B cell (primary cell): ENCODE results near the gene SRCAP. TPM values are rescaled to one million over a fixed set of nuclear protein-coding genes. Genes with fewer than 3 reads are reported as not detected.

Experiments
- ATAC-seq: fragments of 200-7000 bp; cut with Tn5 transposase; one replicate; pipeline ENCODE4 v1.10.0; 2021; ENCODE audit warnings: low read depth, mild to moderate bottlenecking, moderate number of reproducible peaks, moderate library complexity
- CTCF ChIA-PET: fragments of 350-600 bp; sonication (Branson Sonifier 250); formaldehyde crosslinking; loops from one replicate; lab custom pipeline; 2021; ENCODE audit warnings: antibody characterized with exemption, inconsistent platforms; lab: Charles Lee
- POLR2A ChIA-PET: fragments of 350-600 bp; sonication (Branson Sonifier 250); formaldehyde crosslinking; loops from one replicate; lab custom pipeline; 2021; ENCODE audit warnings: antibody characterized with exemption; lab: Charles Lee
- DNase-seq: peaks from one replicate; pipeline ENCODE4 v3.0.0; 2013
- H2AFZ ChIP-seq: 2 replicates; pipeline ENCODE4 v1.6.1; 2012; ENCODE audit warnings: mild to moderate bottlenecking, low read depth, low read length; ENCODE audit not compliant: insufficient read depth, poor library complexity, severe bottlenecking
- H3K27ac ChIP-seq, 2 donors: 1 replicate in 1 of 2; 2 replicates in 1 of 2; pipeline ENCODE4 v1.5.1; 2012 to 2013; ENCODE audit warnings: low read length in 2 of 2, mild to moderate bottlenecking in 2 of 2, moderate library complexity in 1 of 2
- H3K27me3 ChIP-seq, 4 experiments: fragments of 200-600 bp in 1 of 4; sonication (generic) in 1 of 4; replicated peaks in 1 of 4; 1 replicate in 2 of 4; 2 replicates in 2 of 4; pipeline versions ENCODE4 v1.6.1 to v1.7.0; 2013 to 2016; ENCODE audit warnings: low read length in 3 of 4, mild to moderate bottlenecking in 2 of 4, mixed read lengths in 1 of 4, moderate library complexity in 1 of 4; ENCODE audit not compliant: insufficient read depth in 4 of 4, control insufficient read depth in 3 of 4; ENCODE audit errors: control extremely low read depth in 1 of 4
- H3K36me3 ChIP-seq, 2 experiments: replicated peaks in 1 of 2; 1 replicate in 1 of 2; 2 replicates in 1 of 2; pipeline versions ENCODE4 v1.6.1 to v1.7.1; 2013; ENCODE audit warnings: low read length in 1 of 2; ENCODE audit not compliant: insufficient read depth in 2 of 2, control insufficient read depth in 1 of 2; ENCODE audit errors: control extremely low read depth in 1 of 2, extremely low read depth in 1 of 2
- H3K4me1 ChIP-seq, 2 donors: fragments of 200-600 bp in 1 of 2; sonication (generic) in 1 of 2; 1 replicate in 1 of 2; 2 replicates in 1 of 2; pipeline versions ENCODE4 v1.5.1 to v1.6.1; 2013 to 2017; ENCODE audit warnings: low read length in 2 of 2; ENCODE audit not compliant: control insufficient read depth in 2 of 2, insufficient read depth in 2 of 2
- H3K4me2 ChIP-seq: replicated peaks from 2 replicates; pipeline ENCODE3; 2012; ENCODE audit warnings: mild to moderate bottlenecking, low read depth, low read length; ENCODE audit not compliant: poor library complexity, severe bottlenecking
- H3K4me3 ChIP-seq, 5 experiments: fragments of 200-600 bp in 1 of 5; sonication (generic) in 1 of 5; 1 replicate in 3 of 5; 2 replicates in 2 of 5; pipeline versions ENCODE4 v1.5.1 to v1.7.0; 2011 to 2016; ENCODE audit warnings: low read length in 4 of 5, mild to moderate bottlenecking in 4 of 5, low read depth in 2 of 5, control low read depth in 1 of 5, moderate library complexity in 1 of 5; ENCODE audit not compliant: insufficient read depth in 1 of 5; ENCODE audit errors: control extremely low read depth in 1 of 5, extremely low read depth in 1 of 5
- H3K79me2 ChIP-seq: fragments of 200-600 bp; sonication (generic); one replicate; pipeline ENCODE4 v1.6.0; 2016; ENCODE audit warnings: low read length; ENCODE audit not compliant: control insufficient read depth, insufficient read depth
- H3K9ac ChIP-seq: fragments of 200-600 bp; sonication (generic); 2 replicates; pipeline ENCODE4 v1.6.1; 2017; ENCODE audit warnings: mild to moderate bottlenecking, low read length, moderate library complexity
- H3K9me3 ChIP-seq, 3 donors: one replicate each; pipeline versions ENCODE4 v1.6.1 to v1.7.1; 2013; ENCODE audit warnings: low read length in 2 of 3; ENCODE audit not compliant: control insufficient read depth in 2 of 3, insufficient read depth in 1 of 3; ENCODE audit errors: control extremely low read depth in 1 of 3
- H4K20me1 ChIP-seq: 2 replicates; pipeline ENCODE4 v1.6.0; 2012; ENCODE audit warnings: mild to moderate bottlenecking, low read length; ENCODE audit not compliant: insufficient read depth, control insufficient read depth, poor library complexity, severe bottlenecking
- H3K27ac Mint-ChIP-seq: one replicate; pipeline ENCODE4 v1.8.0; 2021; ENCODE audit warnings: mixed read lengths
- H3K27me3 Mint-ChIP-seq: one replicate; pipeline ENCODE4 v1.8.0; 2021; ENCODE audit warnings: mixed read lengths
- H3K4me1 Mint-ChIP-seq: one replicate; pipeline ENCODE4 v1.8.0; 2021; ENCODE audit warnings: mixed read lengths
- H3K4me3 Mint-ChIP-seq: one replicate; pipeline ENCODE4 v1.8.0; 2021; ENCODE audit warnings: mixed read lengths
- H3K9me3 Mint-ChIP-seq: one replicate; pipeline ENCODE4 v1.8.0; 2022; ENCODE audit warnings: mixed read lengths; ENCODE audit not compliant: insufficient read depth
- CTCF ChIP-seq: fragments of 200-600 bp; IDR thresholded peaks from one replicate; pipeline ENCODE4 v1.8.0; 2022; ENCODE audit warnings: antibody characterized with exemption, mild to moderate bottlenecking
- EZH2 ChIP-seq: IDR thresholded peaks from 2 replicates; pipeline ENCODE4 v1.6.1; 2012; ENCODE audit warnings: borderline replicate concordance, low read depth, mild to moderate bottlenecking, moderate library complexity, low read length; ENCODE audit not compliant: insufficient read depth, poor library complexity, severe bottlenecking
- WGBS: methylation state at CpG from one replicate; pipeline ENCODE4 v1.1.5; 2013; ENCODE audit warnings: missing lambda C conversion rate; ENCODE audit not compliant: insufficient coverage; 5-methylcytosine and 5-hydroxymethylcytosine counted together
- intact Hi-C: fragments of 100-400 bp; cut with micrococcal nuclease; formaldehyde crosslinking; loops from one replicate; pipeline ENCODE4 v1.10.0; 2022
- polyA plus RNA-seq: library from polyadenylated mRNA; depleted of rRNA; stranded (reverse); fragments of >200 nt; gene quantifications from 2 replicates; pipeline ENCODE4 v1.2.3, GENCODE V29; 2012
- total RNA-seq, 2 donors: library from RNA; stranded (reverse); fragments of 120-200 nt in 1 of 2; gene quantifications; 1 replicate in 1 of 2; 2 replicates in 1 of 2; pipeline versions ENCODE4 v1.2.3 to v1.2.4, GENCODE V29; 2013 to 2022

SRCAP gene
- total and polyA plus RNA-seq, 2 donors (not counting 1 experiment from before 2014, with no cell fraction given), result 20.9 to 145 TPM

- POLR2A ChIA-PET, result no interaction called here
- peaks cover 10 to 15% of the 10 kb centered on the region in 2 donors for H3K4me1 ChIP-seq
- no peaks in the 10 kb centered on the region for H3K9me3 Mint-ChIP-seq
- 96% methylated on average over 4 of the region's 6 CpGs for WGBS
- no peaks in the 10 kb centered on the region for H3K9me3 ChIP-seq
- no peak overlapping the region for H2AFZ ChIP-seq
- CTCF ChIA-PET, result no interaction called here
- no peak overlapping the region for H3K4me3 ChIP-seq
- H3K9ac ChIP-seq, result no peak overlapping the region
- ATAC-seq (no peak), DNase-seq (no peak)
- intact Hi-C loops, result no loop called here
- peaks cover 15% of the 10 kb centered on the region for H3K27me3 Mint-ChIP-seq
- H3K27me3 ChIP-seq, result peaks cover 0 to 19% (median 6%) of the 10 kb centered on the region in 4 experiments
- no peaks in the 10 kb centered on the region for H3K79me2 ChIP-seq
- peaks cover 16% of the 10 kb centered on the region for H4K20me1 ChIP-seq
- H3K27ac Mint-ChIP-seq, result no peak overlapping the region
- TF ChIP-seq CTCF (no peak), EZH2 (no peak)
- no peak overlapping the region for H3K27ac ChIP-seq
- H3K4me3 Mint-ChIP-seq, result no peak overlapping the region
- H3K4me1 Mint-ChIP-seq, result peaks cover 21% of the 10 kb centered on the region
- peaks cover 0 to under 1% of the 10 kb centered on the region in 2 experiments for H3K36me3 ChIP-seq
- no peak overlapping the region for H3K4me2 ChIP-seq
These were observed 80.6 kb downstream of the SRCAP start for GRCh38 chr16:30779596-30779995.

GRCh38 chr16:30780021-30780420, 81.0 kb downstream of the SRCAP start:
- DNase-seq (no peak), ATAC-seq (no peak)
- Histone ChIP-seq H3K4me3 (no peak overlapping the region), H3K9ac (no peak overlapping the region), H4K20me1 (peaks cover 12% of the 10 kb centered on the region), H3K27me3 (peaks cover 0 to 19% (median 6%) of the 10 kb centered on the region in 4 experiments), H2AFZ (no peak overlapping the region), H3K27ac (no peak overlapping the region), H3K36me3 (no peaks in the 10 kb centered on the region), H3K4me2 (no peak overlapping the region), H3K79me2 (no peaks in the 10 kb centered on the region), H3K9me3 (no peaks in the 10 kb centered on the region), H3K4me1 (peaks cover 9 to 12% of the 10 kb centered on the region in 2 donors)
- CTCF ChIA-PET, result no interaction called here
- Mint-ChIP-seq H3K9me3 (no peaks in the 10 kb centered on the region), H3K4me1 (peaks cover 17% of the 10 kb centered on the region), H3K27ac (peak overlapping the region; percentile 32), H3K4me3 (no peak overlapping the region), H3K27me3 (peaks cover 15% of the 10 kb centered on the region)
- TF ChIP-seq CTCF (no peak), EZH2 (no peak)
- WGBS, result 88% methylated on average over 3 of the region's 3 CpGs
- intact Hi-C loops, result no loop called here
- POLR2A ChIA-PET, result no interaction called here
